H9 (cell line): ENCODE data around the gene TMEM141. TPM values are rescaled to one million over a fixed set of nuclear protein-coding genes. Genes with fewer than 3 reads are reported as not detected.
A peak's percentile ranks its signal among the peaks of the same experiment; 100 is the strongest.
"Not testable (repeated sequence)": the region's sequence is repeated elsewhere in the genome, so short reads cannot be mapped to it uniquely, and the experiment has no call there.

Experiments
- DNase-seq: peaks from one replicate; pipeline ENCODE4 v3.0.0-alpha.2; 2017
- H2AFZ ChIP-seq: one replicate; pipeline ENCODE4 v1.6.1; 2013; ENCODE audit warnings: mild to moderate bottlenecking, low read length, control low read depth, moderate library complexity
- H2AK5ac ChIP-seq: 2 replicates; pipeline ENCODE4 v1.6.1; 2013; ENCODE audit warnings: low read length, control low read depth, mixed read lengths; ENCODE audit not compliant: insufficient read length
- H2BK120ac ChIP-seq: one replicate; pipeline ENCODE4 v1.6.1; 2013; ENCODE audit warnings: low read depth, mild to moderate bottlenecking, low read length, control low read depth, inconsistent platforms; ENCODE audit not compliant: poor library complexity, severe bottlenecking
- H2BK12ac ChIP-seq: 2 replicates; pipeline ENCODE4 v1.6.1; 2013; ENCODE audit warnings: low read length, control low read depth, mixed read lengths, low read depth; ENCODE audit not compliant: insufficient read length
- H2BK15ac ChIP-seq: 2 replicates; pipeline ENCODE4 v1.6.1; 2013; ENCODE audit warnings: low read depth, low read length, control low read depth
- H2BK20ac ChIP-seq: one replicate; pipeline ENCODE4 v1.6.1; 2013; ENCODE audit warnings: low read depth, mild to moderate bottlenecking, low read length, control low read depth, inconsistent platforms; ENCODE audit not compliant: poor library complexity, severe bottlenecking
- H2BK5ac ChIP-seq: 2 replicates; pipeline ENCODE4 v1.6.1; 2013; ENCODE audit warnings: low read length, control low read depth, mixed read lengths; ENCODE audit not compliant: insufficient read length
- H3K14ac ChIP-seq: 2 replicates; pipeline ENCODE4 v1.6.1; 2013; ENCODE audit warnings: low read length, control low read depth; ENCODE audit not compliant: insufficient read depth
- H3K18ac ChIP-seq: 2 replicates; pipeline ENCODE4 v1.6.1; 2013; ENCODE audit warnings: low read depth, mild to moderate bottlenecking, mixed read lengths, low read length, control low read depth; ENCODE audit not compliant: insufficient read length
- H3K23ac ChIP-seq: 2 replicates; pipeline ENCODE4 v1.6.1; 2013; ENCODE audit warnings: low read length, control low read depth, mixed read lengths, low read depth; ENCODE audit not compliant: insufficient read length
- H3K23me2 ChIP-seq: 2 replicates; pipeline ENCODE4 v1.6.1; 2013; ENCODE audit warnings: low read depth, mild to moderate bottlenecking, mixed read lengths, low read length, control low read depth; ENCODE audit not compliant: insufficient read length, poor library complexity, severe bottlenecking
- H3K27ac ChIP-seq: 2 replicates; pipeline ENCODE4 v1.5.1; 2013; ENCODE audit warnings: low read length, control low read depth, mixed read lengths, low read depth; ENCODE audit not compliant: insufficient read length
- H3K27me3 ChIP-seq: 2 replicates; pipeline ENCODE4 v1.6.1; 2013; ENCODE audit warnings: low read length, control low read depth, inconsistent platforms; ENCODE audit not compliant: insufficient read depth
- H3K4ac ChIP-seq: 2 replicates; pipeline ENCODE4 v1.6.1; 2013; ENCODE audit warnings: low read depth, mild to moderate bottlenecking, control low read depth, inconsistent platforms, low read length, moderate library complexity
- H3K4me1 ChIP-seq: 2 replicates; pipeline ENCODE4 v1.6.1; 2013; ENCODE audit warnings: low read length, control low read depth, inconsistent platforms; ENCODE audit not compliant: insufficient read depth
- H3K4me2 ChIP-seq: 2 replicates; pipeline ENCODE4 v1.6.1; 2013; ENCODE audit warnings: low read length, control low read depth, mixed read lengths; ENCODE audit not compliant: insufficient read length, insufficient read depth
- H3K56ac ChIP-seq: 2 replicates; pipeline ENCODE4 v1.6.1; 2013; ENCODE audit warnings: low read depth, mild to moderate bottlenecking, mixed read lengths, low read length, control low read depth; ENCODE audit not compliant: insufficient read length
- H3K79me1 ChIP-seq: 2 replicates; pipeline ENCODE4 v1.6.1; 2013; ENCODE audit warnings: low read depth, mild to moderate bottlenecking, moderate library complexity, low read length, control low read depth, inconsistent platforms; ENCODE audit not compliant: insufficient read depth, poor library complexity, severe bottlenecking
- H3K79me2 ChIP-seq: 2 replicates; pipeline ENCODE4 v1.6.1; 2013; ENCODE audit warnings: low read length, control low read depth, inconsistent platforms; ENCODE audit not compliant: insufficient read depth
- H3K9ac ChIP-seq: 2 replicates; pipeline ENCODE4 v1.6.1; 2013; ENCODE audit warnings: low read length, control low read depth, mixed read lengths; ENCODE audit not compliant: insufficient read length; ENCODE audit errors: extremely low read depth
- H3K9me3 ChIP-seq: one replicate; pipeline ENCODE4 v1.6.1; 2013; ENCODE audit warnings: low read depth, low read length, inconsistent platforms; ENCODE audit not compliant: control insufficient read depth
- H3T11ph ChIP-seq: one replicate; pipeline ENCODE4 v1.6.1; 2013; ENCODE audit warnings: mild to moderate bottlenecking, low read length, control low read depth, inconsistent platforms
- H4K20me1 ChIP-seq: one replicate; pipeline ENCODE4 v1.6.1; 2013; ENCODE audit not compliant: control insufficient read depth, insufficient read length, insufficient read depth
- H4K5ac ChIP-seq: 2 replicates; pipeline ENCODE4 v1.6.1; 2013; ENCODE audit warnings: low read depth, mild to moderate bottlenecking, mixed read lengths, low read length, control low read depth; ENCODE audit not compliant: insufficient read length
- H4K8ac ChIP-seq: replicated peaks from 2 replicates; pipeline ENCODE4 v1.6.1; 2013; ENCODE audit warnings: low read length, control low read depth, mixed read lengths, low read depth; ENCODE audit not compliant: insufficient read length
- H4K91ac ChIP-seq: 2 replicates; pipeline ENCODE4 v1.6.1; 2013; ENCODE audit warnings: low read depth, mild to moderate bottlenecking, moderate library complexity, mixed read lengths, low read length, control low read depth; ENCODE audit not compliant: insufficient read length
- H3K27ac Mint-ChIP-seq, 3 experiments: 2 replicates in 2 of 3; 3 replicates in 1 of 3; pipeline ENCODE4 v1.8.0; 2020 to 2021; ENCODE audit warnings: mixed read lengths in 3 of 3, mild to moderate bottlenecking in 1 of 3, moderate library complexity in 1 of 3
- H3K27me3 Mint-ChIP-seq: 2 replicates; pipeline ENCODE4 v1.8.0; 2021; ENCODE audit warnings: low read depth, mild to moderate bottlenecking, moderate library complexity, mixed read lengths
- H3K36me3 Mint-ChIP-seq, 3 experiments: 2 replicates in 2 of 3; 3 replicates in 1 of 3; pipeline ENCODE4 v1.8.0; 2020 to 2021; ENCODE audit warnings: low read depth in 3 of 3, mixed read lengths in 3 of 3; ENCODE audit not compliant: insufficient read depth in 1 of 3
- H3K4me1 Mint-ChIP-seq, 2 experiments: 2 replicates each; pipeline ENCODE4 v1.8.0; 2020; ENCODE audit warnings: mixed read lengths in 2 of 2
- H3K4me3 Mint-ChIP-seq, 2 experiments: 2 replicates in 1 of 2; 3 replicates in 1 of 2; pipeline ENCODE4 v1.8.0; 2020 to 2021; ENCODE audit warnings: mild to moderate bottlenecking in 2 of 2, mixed read lengths in 2 of 2, moderate library complexity in 1 of 2
- H3K9me3 Mint-ChIP-seq, 2 experiments: 2 replicates in 1 of 2; 3 replicates in 1 of 2; pipeline ENCODE4 v1.8.0; 2020; ENCODE audit warnings: mild to moderate bottlenecking in 2 of 2, mixed read lengths in 2 of 2, moderate library complexity in 1 of 2
- WGBS: extraction: QIAGEN DNeasy Blood & Tissue Kit; methylation state at CpG from one replicate; pipeline ENCODE4 v1.1.7; 2013; ENCODE audit warnings: missing lambda C conversion rate, low lambda C conversion rate, mixed read lengths; ENCODE audit not compliant: insufficient read length; ENCODE audit errors: extremely low coverage; 5-methylcytosine and 5-hydroxymethylcytosine counted together
- microRNA-seq: library from miRNA; unstranded; fragments of <30 nt; microRNA quantifications from one replicate; pipeline ENCODE4, GENCODE V29; 2020; ENCODE audit warnings: borderline microRNAs expressed
- total RNA-seq: library from RNA; stranded (reverse); gene quantifications from 2 replicates; pipeline ENCODE4 v1.2.1, GENCODE V29; 2021
- TF ChIP-seq, protein P1 (sequence below): fragments of 200-600 bp; sonication (generic); conservative IDR thresholded peaks from 3 replicates; pipeline ENCODE4 v1.8.0; 2021; ENCODE audit warnings: antibody characterized with exemption, mild to moderate bottlenecking

The TMEM141 gene
- total RNA-seq, 1 experiment from 2014 or later: 55.2 TPM

- not testable (repeated sequence) for H3K79me2 ChIP-seq, H3K23me2 ChIP-seq, H3T11ph ChIP-seq, H4K20me1 ChIP-seq, H3K9me3 Mint-ChIP-seq, H4K8ac ChIP-seq, H2AFZ ChIP-seq, H2BK20ac ChIP-seq, H3K27me3 Mint-ChIP-seq, H2BK15ac ChIP-seq, H3K79me1 ChIP-seq, H2BK5ac ChIP-seq, H3K4me2 ChIP-seq, H4K5ac ChIP-seq, H3K56ac ChIP-seq, H3K4ac ChIP-seq, H3K9ac ChIP-seq, H3K14ac ChIP-seq, H3K18ac ChIP-seq, H3K23ac ChIP-seq, H3K27me3 ChIP-seq, H3K27ac ChIP-seq, H2AK5ac ChIP-seq, H4K91ac ChIP-seq, H3K9me3 ChIP-seq, H2BK12ac ChIP-seq, H2BK120ac ChIP-seq, H3K4me1 ChIP-seq
- WGBS: no CpG with 5 or more reads among the region's 27 CpGs
- TF ChIP-seq, protein P1, sequence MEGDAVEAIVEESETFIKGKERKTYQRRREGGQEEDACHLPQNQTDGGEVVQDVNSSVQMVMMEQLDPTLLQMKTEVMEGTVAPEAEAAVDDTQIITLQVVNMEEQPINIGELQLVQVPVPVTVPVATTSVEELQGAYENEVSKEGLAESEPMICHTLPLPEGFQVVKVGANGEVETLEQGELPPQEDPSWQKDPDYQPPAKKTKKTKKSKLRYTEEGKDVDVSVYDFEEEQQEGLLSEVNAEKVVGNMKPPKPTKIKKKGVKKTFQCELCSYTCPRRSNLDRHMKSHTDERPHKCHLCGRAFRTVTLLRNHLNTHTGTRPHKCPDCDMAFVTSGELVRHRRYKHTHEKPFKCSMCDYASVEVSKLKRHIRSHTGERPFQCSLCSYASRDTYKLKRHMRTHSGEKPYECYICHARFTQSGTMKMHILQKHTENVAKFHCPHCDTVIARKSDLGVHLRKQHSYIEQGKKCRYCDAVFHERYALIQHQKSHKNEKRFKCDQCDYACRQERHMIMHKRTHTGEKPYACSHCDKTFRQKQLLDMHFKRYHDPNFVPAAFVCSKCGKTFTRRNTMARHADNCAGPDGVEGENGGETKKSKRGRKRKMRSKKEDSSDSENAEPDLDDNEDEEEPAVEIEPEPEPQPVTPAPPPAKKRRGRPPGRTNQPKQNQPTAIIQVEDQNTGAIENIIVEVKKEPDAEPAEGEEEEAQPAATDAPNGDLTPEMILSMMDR: peak; percentile 92
- peak; percentile 87 for DNase-seq
- H3K27ac Mint-ChIP-seq: 0 out of 7 replicates have a peak within 1 kb of the TSS, but pooled peaks of 1 of the 3 experiments have one; percentile 64
- H3K4me1 Mint-ChIP-seq: peaks cover 16 to 28% of the 10 kb centered on the region in 2 experiments
- H3K4me3 Mint-ChIP-seq: peak within 1 kb of the TSS in 1 of 2 experiments; percentile 56
- peaks cover 0 to 15% (median 15%) of the 10 kb centered on the region in 3 experiments; a peak in 4 of 7 replicates for H3K36me3 Mint-ChIP-seq
Measured at GRCh38 chr9:136842380-136842948, 51.3 kb downstream of the TMEM141 start, which contains the start of gene AJM1. TSS of gene AJM1 (plus strand) at chr9:136842478. CDS start at chr9:136844415, 1,937 bp downstream.

Small RNAs within 50 kb of the gene (microRNA-seq; reads per million reads assigned to microRNA genes)
- gene MIR4292 (not detected), gene MIR6722 (not detected)

Other genes starting within 250 kb of the TMEM141 start
- 63.7 and 71.6 TPM in 2 replicates for gene NOTCH1, start 245.3 kb upstream of the TMEM141 start, total RNA-seq
- 37.7 and 38.0 TPM in 2 replicates for gene EGFL7, start 128.4 kb upstream of the TMEM141 start, total RNA-seq
- 28.3 and 29.7 TPM in 2 replicates for gene AGPAT2, start 103.9 kb upstream of the TMEM141 start, total RNA-seq
- gene DIPK1B, start 78.8 kb upstream of the TMEM141 start, total RNA-seq: 38.2 and 40.3 TPM in 2 replicates
- 0.75 and 1.5 TPM in 2 replicates for gene LCN10, start 48.4 kb upstream of the TMEM141 start, total RNA-seq
- gene LCN6, start 42.8 kb upstream of the TMEM141 start, total RNA-seq: not detected in 2 replicates
- gene LCN8, start 33.1 kb upstream of the TMEM141 start, total RNA-seq: not detected in 2 replicates
- gene LCN15, start 26.8 kb upstream of the TMEM141 start, total RNA-seq: 0.61 TPM in 1 of 2 replicates, not detected in the other
- 0.59 and 1.1 TPM in 2 replicates for gene CCDC183, start 5.0 kb downstream of the TMEM141 start, total RNA-seq
- gene RABL6, start 16.6 kb downstream of the TMEM141 start, total RNA-seq: 108 and 114 TPM in 2 replicates
- 1.8 and 2.3 TPM in 2 replicates for gene AJM1, start 51.1 kb downstream of the TMEM141 start, total RNA-seq
- 161 and 175 TPM in 2 replicates for gene PHPT1, start 58.1 kb downstream of the TMEM141 start, total RNA-seq
- 6.9 and 9.2 TPM in 2 replicates for gene MAMDC4, start 61.0 kb downstream of the TMEM141 start, total RNA-seq
- 318 and 328 TPM in 2 replicates for gene EDF1, start 75.0 kb downstream of the TMEM141 start, total RNA-seq
- 48.8 and 49.2 TPM in 2 replicates for gene TRAF2, start 95.2 kb downstream of the TMEM141 start, total RNA-seq
- gene FBXW5, start 153.4 kb downstream of the TMEM141 start, total RNA-seq: 62.2 and 65.0 TPM in 2 replicates
- gene C8G, start 153.9 kb downstream of the TMEM141 start, total RNA-seq: 0.96 and 1.3 TPM in 2 replicates
- 2.1 and 4.5 TPM in 2 replicates for gene LCN12, start 160.9 kb downstream of the TMEM141 start, total RNA-seq
- 3.6 and 4.8 TPM in 2 replicates for gene PTGDS, start 186.2 kb downstream of the TMEM141 start, total RNA-seq
- gene LCNL1, start 191.6 kb downstream of the TMEM141 start, total RNA-seq: 0.18 and 0.20 TPM in 2 replicates
- 46.8 and 51.2 TPM in 2 replicates for gene PAXX, start 201.1 kb downstream of the TMEM141 start, total RNA-seq
- 0.29 and 0.31 TPM in 2 replicates for gene CLIC3, start 205.2 kb downstream of the TMEM141 start, total RNA-seq
- gene ABCA2, start 236.9 kb downstream of the TMEM141 start, total RNA-seq: 15.2 and 22.4 TPM in 2 replicates
- not detected in 2 replicates for gene FUT7, start 240.7 kb downstream of the TMEM141 start, total RNA-seq